Dendritic cell treated with granulocyte-macrophage colony-stimulating factor and Interleukin-4, amounts not matched to agents 40 ng/mL and 50 ng/mL, for 4 days (primary cell): ENCODE measurements around the gene CGB5.

Source experiments
- H3K27ac Mint-ChIP-seq: one replicate; pipeline ENCODE4 v1.8.0; 2022; ENCODE audit warnings: mild to moderate bottlenecking, mixed read lengths
- H3K27me3 Mint-ChIP-seq: one replicate; pipeline ENCODE4 v1.8.0; 2022; ENCODE audit warnings: mild to moderate bottlenecking, mixed read lengths
- H3K36me3 Mint-ChIP-seq: one replicate; pipeline ENCODE4 v1.8.0; 2022; ENCODE audit warnings: low read depth, mixed read lengths
- H3K4me1 Mint-ChIP-seq: one replicate; pipeline ENCODE4 v1.8.0; 2022; ENCODE audit warnings: low read depth, mixed read lengths
- H3K4me3 Mint-ChIP-seq: one replicate; pipeline ENCODE4 v1.8.0; 2022; ENCODE audit warnings: mild to moderate bottlenecking, moderate library complexity, mixed read lengths
- H3K9me3 Mint-ChIP-seq: one replicate; pipeline ENCODE4 v1.8.0; 2022; ENCODE audit warnings: mixed read lengths
- intact Hi-C: fragments of 100-400 bp; cut with micrococcal nuclease; formaldehyde crosslinking; loops from one replicate; pipeline ENCODE4 v1.15.0; 2022

The CGB5 gene

DNA sequence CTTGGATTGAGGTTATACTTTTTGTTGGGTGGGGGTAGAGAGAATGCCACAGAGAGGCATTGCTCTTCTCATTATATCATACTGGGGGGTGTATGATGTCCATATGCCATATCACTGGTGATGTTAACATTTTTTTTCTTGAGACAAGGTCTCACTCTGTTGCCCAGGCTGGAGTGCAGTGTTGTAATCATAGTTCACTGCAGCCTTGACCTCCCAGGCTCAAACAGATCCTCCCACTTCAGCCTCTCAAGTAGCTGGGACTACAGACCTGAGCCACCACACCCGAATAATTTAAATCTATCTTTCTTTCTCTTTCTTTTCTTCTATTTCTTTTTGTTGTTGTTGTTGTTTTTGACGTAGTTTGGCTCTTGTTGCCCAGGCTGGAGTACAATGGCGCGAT, 36.7 kb downstream of the CGB5 start:
- H3K4me3 Mint-ChIP-seq: no peak overlapping the region
- H3K27me3 Mint-ChIP-seq: peaks cover 13% of the 10 kb centered on the region
- H3K27ac Mint-ChIP-seq: no peak overlapping the region
- intact Hi-C loops: no loop called here
- no peaks in the 10 kb centered on the region for H3K9me3 Mint-ChIP-seq
- H3K36me3 Mint-ChIP-seq: peaks cover 4% of the 10 kb centered on the region
- H3K4me1 Mint-ChIP-seq: peaks cover 5% of the 10 kb centered on the region

DNA sequence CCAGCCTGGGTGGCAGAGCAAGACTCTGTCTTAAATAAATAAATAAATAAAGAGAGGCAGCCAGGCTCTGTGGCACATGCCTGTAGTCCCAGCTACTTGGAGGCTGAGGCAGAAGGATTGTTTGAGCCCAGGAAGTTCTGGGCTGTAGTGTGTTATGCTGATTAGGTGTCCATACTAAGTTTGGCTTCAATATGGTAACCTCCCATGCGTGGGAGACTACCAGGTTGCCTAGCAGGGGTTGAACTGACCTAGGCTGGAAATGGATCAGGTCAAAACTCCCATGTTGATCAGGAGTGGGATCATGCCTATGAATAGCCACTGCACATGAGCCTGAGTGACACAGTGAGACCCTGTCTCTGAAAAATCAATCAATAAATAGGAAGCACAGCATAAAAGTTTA, 37.6 kb downstream of the CGB5 start:
- H3K4me1 Mint-ChIP-seq: peaks cover 11% of the 10 kb centered on the region
- peaks cover 13% of the 10 kb centered on the region for H3K36me3 Mint-ChIP-seq
- no peak overlapping the region for H3K4me3 Mint-ChIP-seq
- H3K27me3 Mint-ChIP-seq: peaks cover 7% of the 10 kb centered on the region
- H3K27ac Mint-ChIP-seq: no peak overlapping the region
- no peaks in the 10 kb centered on the region for H3K9me3 Mint-ChIP-seq
- intact Hi-C loops: no loop called here

DNA sequence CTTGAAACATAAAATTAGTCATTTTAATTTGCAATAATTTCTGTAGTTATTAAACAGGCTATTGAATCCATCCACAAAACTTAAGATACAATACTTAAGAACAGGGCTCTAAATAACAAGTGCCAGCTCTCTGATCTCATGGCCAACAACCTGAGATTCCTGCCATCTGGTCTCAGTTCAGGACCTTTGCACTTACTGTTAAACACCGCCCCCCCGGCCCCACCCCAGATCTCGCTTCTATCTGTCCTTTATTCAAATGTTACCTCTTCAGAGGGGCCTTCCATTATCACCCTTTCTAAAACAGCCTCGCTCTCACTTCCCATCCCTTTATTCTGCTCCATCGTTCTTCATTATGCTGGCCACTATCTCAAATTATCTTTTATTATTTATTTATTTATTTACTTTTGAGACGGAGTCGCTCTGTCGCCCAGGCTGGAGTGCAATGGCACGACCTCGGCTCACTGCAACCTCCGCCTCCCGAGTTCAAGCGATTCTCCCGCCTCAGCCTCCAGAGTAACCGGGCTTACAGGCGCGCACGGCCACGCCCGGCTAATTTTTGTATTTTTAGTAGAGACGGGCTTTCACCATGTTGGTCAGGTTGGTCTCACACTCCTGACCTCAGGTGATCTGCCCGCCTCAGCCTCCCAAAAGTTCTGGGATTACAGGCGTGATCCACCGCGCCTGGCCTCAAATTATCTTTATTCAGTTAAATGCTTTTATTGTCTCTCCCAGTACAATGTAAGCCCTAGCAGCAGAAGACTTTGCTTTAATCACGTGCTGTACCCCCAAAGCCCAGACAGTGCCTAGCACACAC, 40.8 kb downstream of the CGB5 start:
- Mint-ChIP-seq H3K27ac (peak overlapping the region; percentile 94), H3K27me3 (peaks cover 4% of the 10 kb centered on the region), H3K4me3 (peak overlapping the region; percentile 100), H3K9me3 (no peaks in the 10 kb centered on the region), H3K4me1 (peaks cover 23% of the 10 kb centered on the region), H3K36me3 (peaks cover 44% of the 10 kb centered on the region)
- intact Hi-C loops: no loop called here

DNA sequence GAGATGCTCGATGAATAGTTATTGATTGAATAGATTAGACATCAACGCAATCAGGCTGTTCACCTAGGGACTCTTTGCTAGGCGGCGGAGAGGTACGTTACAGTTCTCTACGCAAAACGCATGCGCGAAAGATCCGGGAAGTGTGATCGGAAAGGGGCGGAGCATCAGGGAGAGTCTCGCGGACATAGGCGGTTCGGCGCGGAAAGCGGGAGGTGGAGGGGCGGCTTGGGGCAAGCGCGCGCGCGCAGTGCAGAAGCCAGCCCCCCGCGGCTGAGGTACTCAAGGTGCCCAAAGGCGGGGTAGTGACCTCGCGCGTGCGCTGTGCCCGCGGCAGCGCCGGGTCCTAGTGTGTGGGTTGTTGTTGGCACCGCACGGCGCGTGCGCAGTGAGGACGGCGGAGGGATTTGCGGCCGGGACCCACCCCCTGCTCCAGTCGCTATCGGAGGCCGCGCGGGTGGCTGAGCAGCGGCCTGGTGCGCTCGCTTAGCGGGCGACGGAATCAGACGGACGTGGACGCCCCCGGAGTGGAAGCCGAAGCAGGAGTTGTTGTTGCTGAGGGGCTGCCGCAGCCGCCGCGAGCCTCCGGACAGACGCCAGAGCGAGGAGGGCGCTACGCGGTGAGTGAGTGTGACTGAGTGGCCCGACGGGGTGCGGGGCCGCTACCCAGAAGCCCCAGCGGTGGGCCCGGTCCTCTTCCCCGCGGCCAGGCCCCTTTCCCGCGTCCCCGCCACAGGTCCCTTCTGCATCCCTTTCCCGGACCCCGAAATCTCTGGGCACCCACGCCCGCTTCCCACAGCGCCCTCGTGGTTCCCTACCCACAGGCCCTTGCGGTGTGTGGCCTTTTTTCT, 41.6 kb downstream of the CGB5 start, which contains the start of gene SNRNP70:
SNRNP70 (plus strand) TSS at position 432 of the 848 bp plus-strand sequence. CDS start 964 bp downstream, outside the sequence.
- H3K27ac Mint-ChIP-seq: peak within 1 kb of the TSS; percentile 94
- H3K4me3 Mint-ChIP-seq: peak within 1 kb of the TSS; percentile 100
- peaks cover 53% of the 10 kb centered on the region for H3K36me3 Mint-ChIP-seq
- intact Hi-C loops: no loop called here
- no peaks in the 10 kb centered on the region for H3K9me3 Mint-ChIP-seq
- peaks cover 23% of the 10 kb centered on the region for H3K4me1 Mint-ChIP-seq
- H3K27me3 Mint-ChIP-seq: peaks cover 2% of the 10 kb centered on the region

DNA sequence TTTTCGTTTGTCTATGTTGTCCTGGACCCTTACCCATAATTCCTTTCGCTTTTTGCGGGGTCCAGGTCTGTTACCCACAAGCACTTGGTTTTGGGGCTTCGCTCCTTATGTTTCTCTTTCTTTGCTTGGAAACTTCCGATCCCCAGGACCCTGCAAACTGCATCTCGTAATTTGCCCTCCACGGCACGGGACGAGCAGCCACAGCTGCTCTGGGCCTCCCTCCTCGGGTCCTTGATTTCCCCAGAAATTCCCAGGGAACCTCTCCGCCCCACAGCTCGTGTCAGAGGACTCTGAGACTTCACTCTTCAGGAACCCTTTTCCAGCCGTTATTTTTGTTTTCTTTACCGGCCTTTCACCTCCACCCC, 42.2 kb downstream of the CGB5 start:
- H3K9me3 Mint-ChIP-seq: no peaks in the 10 kb centered on the region
- H3K4me1 Mint-ChIP-seq: peaks cover 23% of the 10 kb centered on the region
- H3K4me3 Mint-ChIP-seq: peak overlapping the region; percentile 100
- peaks cover 59% of the 10 kb centered on the region for H3K36me3 Mint-ChIP-seq
- H3K27ac Mint-ChIP-seq: peak overlapping the region; percentile 94
- H3K27me3 Mint-ChIP-seq: no peaks in the 10 kb centered on the region
- intact Hi-C loops: no loop called here

DNA sequence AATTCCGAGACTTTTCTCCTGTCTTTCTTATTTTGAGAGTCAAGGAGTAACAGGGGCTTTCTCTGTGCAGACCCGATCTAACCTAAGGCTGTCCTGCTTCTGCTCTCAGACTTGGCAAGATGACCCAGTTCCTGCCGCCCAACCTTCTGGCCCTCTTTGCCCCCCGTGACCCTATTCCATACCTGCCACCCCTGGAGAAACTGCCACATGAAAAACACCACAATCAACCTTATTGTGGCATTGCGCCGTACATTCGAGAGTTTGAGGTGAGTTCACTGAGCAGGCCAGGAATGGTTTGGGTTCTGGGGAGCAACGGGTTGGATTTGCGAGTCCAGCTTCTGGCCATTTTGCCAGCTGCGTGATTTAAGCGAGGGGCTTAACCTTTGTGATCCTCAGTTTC, 42.6 kb downstream of the CGB5 start:
- peak overlapping the region; percentile 100 for H3K4me3 Mint-ChIP-seq
- peak overlapping the region; percentile 94 for H3K27ac Mint-ChIP-seq
- peaks cover 23% of the 10 kb centered on the region for H3K4me1 Mint-ChIP-seq
- intact Hi-C loops: no loop called here
- peaks cover 63% of the 10 kb centered on the region for H3K36me3 Mint-ChIP-seq
- no peaks in the 10 kb centered on the region for H3K27me3 Mint-ChIP-seq
- no peaks in the 10 kb centered on the region for H3K9me3 Mint-ChIP-seq

DNA sequence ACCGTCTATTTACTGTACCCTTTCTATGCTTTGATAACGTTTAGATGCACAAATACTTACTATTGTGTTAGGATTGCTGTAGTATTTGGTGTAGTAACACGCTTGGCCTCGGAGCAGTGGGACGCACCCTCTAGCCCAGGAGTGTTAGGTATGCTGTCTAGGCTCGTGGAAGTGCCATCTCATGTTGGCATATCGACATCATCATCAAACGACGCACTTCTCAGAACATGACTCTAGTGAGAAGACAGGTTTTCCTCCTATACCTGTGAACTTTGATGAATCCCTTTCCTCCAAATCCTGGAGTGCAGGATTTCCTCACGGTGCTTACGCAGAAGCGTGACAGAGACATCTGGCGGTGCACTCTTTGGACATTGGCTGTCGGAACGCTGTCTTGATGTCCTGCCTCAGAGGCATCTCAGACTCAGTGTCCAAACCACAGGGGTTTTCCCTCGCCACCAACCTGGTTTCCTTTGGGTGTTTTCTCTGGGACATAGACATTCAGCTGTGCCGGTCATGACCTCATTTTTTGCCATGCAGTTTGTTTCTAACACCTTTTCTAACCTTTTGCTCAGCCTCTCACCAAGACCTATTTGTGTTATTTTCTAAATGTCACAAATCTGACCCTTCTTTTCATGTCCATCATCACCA, 47.9 kb downstream of the CGB5 start:
- Mint-ChIP-seq H3K4me1 (peaks cover 9% of the 10 kb centered on the region), H3K4me3 (no peak overlapping the region), H3K9me3 (no peaks in the 10 kb centered on the region), H3K36me3 (peaks cover 99% of the 10 kb centered on the region), H3K27me3 (no peaks in the 10 kb centered on the region), H3K27ac (no peak overlapping the region)
- intact Hi-C loops: no loop called here

DNA sequence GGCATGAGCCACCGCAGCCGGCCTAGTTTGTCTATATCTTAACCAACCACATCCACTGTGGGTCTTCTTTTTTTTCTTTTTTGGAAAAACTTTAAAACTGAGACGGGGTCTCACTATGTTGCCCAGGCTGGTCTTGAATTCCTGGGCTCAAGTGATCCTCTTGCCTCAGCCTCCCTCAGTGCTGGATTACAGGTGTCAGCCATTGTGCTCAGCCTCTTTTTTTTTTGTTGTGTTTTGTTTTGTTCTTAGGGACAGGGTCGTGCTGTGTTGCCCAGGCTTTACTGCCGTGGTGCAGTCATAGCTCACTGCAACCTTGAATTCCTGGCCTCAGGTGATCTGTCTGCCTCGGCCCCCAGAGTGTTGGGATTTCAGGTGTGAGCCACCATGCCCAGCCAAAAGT, 49.0 kb downstream of the CGB5 start:
- Mint-ChIP-seq H3K9me3 (no peaks in the 10 kb centered on the region), H3K27me3 (no peaks in the 10 kb centered on the region), H3K27ac (no peak overlapping the region), H3K36me3 (peaks cover 99% of the 10 kb centered on the region), H3K4me1 (peaks cover under 1% of the 10 kb centered on the region), H3K4me3 (no peak overlapping the region)
- intact Hi-C loops: no loop called here
